ENCODE results near the gene SLC38A9. TPM values are rescaled to one million over a fixed set of nuclear protein-coding genes. Genes with fewer than 3 reads are reported as not detected.

The SLC38A9 gene, protein sequence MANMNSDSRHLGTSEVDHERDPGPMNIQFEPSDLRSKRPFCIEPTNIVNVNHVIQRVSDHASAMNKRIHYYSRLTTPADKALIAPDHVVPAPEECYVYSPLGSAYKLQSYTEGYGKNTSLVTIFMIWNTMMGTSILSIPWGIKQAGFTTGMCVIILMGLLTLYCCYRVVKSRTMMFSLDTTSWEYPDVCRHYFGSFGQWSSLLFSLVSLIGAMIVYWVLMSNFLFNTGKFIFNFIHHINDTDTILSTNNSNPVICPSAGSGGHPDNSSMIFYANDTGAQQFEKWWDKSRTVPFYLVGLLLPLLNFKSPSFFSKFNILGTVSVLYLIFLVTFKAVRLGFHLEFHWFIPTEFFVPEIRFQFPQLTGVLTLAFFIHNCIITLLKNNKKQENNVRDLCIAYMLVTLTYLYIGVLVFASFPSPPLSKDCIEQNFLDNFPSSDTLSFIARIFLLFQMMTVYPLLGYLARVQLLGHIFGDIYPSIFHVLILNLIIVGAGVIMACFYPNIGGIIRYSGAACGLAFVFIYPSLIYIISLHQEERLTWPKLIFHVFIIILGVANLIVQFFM
- total RNA-seq = 27.4 and 38.7 TPM in 2 replicates

DNA sequence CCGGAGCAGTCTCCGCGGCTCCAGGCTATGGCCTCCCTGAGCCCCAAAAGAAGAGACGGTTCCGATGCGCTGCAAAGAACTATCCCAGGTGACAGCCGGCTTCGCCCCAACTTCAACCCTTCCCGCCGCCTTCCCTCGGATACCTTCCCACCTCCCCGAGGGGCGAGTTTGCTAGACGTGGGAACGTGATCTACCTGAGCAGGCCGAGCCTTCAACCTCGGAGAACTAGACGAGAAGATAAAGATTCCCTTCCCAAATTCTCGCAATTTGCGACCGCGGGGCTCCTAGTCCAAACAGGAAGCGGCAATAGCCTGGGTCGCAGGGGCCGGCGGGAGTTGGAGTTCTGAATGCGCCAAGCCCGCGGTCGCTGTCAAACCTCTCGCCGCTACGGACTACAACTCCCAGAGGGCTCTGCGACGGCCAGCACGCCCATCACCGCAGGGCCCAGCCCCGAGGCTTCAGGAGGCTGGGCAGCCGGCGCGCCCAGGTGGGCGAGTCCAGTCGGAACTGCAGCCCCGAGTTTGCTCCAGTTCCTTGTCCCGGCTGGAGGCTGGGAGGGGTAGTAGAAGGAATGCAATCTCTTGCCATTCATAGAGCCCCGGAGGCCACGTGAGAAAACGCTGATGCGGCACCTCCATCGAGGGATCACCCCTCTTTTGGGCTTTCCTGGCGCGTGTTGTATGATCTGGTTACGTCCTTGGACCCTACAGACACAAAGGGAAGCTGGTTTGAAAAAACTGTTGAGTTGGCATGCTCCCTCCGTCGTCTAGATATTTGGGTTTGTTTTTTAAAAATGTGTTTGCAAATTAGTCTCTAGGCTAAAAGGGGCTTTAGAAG lies at the start of gene SLC38A9:
TSS of gene SLC38A9 (minus strand) at position 302 of the 837 bp plus-strand sequence. CDS start 14,366 bp downstream, outside the sequence.

DNA sequence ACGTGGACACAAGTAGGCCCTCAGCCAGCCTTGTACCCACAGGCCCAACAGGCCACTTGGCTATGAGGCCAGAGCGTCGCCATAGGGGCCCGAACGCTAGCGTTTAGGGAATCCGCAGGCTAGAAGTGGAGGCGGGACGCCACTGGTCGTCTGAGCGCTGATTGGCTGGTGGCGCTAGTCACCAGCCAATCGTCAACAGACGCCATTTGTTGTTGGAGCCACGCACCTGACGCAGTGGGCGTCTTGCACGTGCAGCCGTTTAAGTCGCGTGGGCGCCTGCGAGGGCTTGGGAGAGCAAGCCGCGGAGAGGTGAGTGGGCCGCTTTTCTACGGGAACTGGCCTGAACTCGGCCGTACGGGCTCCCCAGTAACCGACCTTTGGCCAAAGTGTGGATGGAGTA lies 25.7 kb upstream of the SLC38A9 start, which contains the start of gene DDX4:
TSS of gene DDX4 (plus strand) at position 269 of the 400 bp plus-strand sequence. CDS start 903 bp downstream, outside the sequence.

Other genes starting within 250 kb of the SLC38A9 start
- gene PLPP1, start 177.4 kb downstream of the SLC38A9 start, total RNA-seq = 53.0 and 61.5 TPM in 2 replicates
- not detected in 2 replicates for gene DDX4, start 25.7 kb upstream of the SLC38A9 start, total RNA-seq
- gene IL31RA, start 139.0 kb upstream of the SLC38A9 start, total RNA-seq = 1.2 and 1.7 TPM in 2 replicates

Measured in uterine smooth muscle cell (primary cell).